GM06990 (cell line): Measurements from ENCODE around the gene MAPK8IP2.

Experiments
- DNase-seq: peaks from one replicate; pipeline ENCODE4 v3.0.0-alpha.2; 2011; ENCODE audit not compliant: insufficient read length; ENCODE audit errors: extremely low read depth
- H3K27me3 ChIP-seq: replicated peaks from 2 replicates; pipeline ENCODE4 v1.6.0; 2011; ENCODE audit warnings: low read length; ENCODE audit not compliant: control insufficient read depth, insufficient read depth
- H3K36me3 ChIP-seq: 2 replicates; pipeline ENCODE4 v1.5.1; 2011; ENCODE audit warnings: low read length; ENCODE audit not compliant: control insufficient read depth, insufficient read depth
- H3K4me3 ChIP-seq: replicated peaks from 2 replicates; pipeline ENCODE4 v1.5.1; 2011; ENCODE audit warnings: low read depth, mild to moderate bottlenecking, control low read depth, low read length
- TF ChIP-seq, protein P1 (sequence below): IDR thresholded peaks from 2 replicates; pipeline ENCODE4 v1.5.1; 2011; ENCODE audit warnings: low read length, control low read depth, mild to moderate bottlenecking, inconsistent platforms; ENCODE audit not compliant: insufficient read depth, poor library complexity, severe bottlenecking

Gene MAPK8IP2

DNA sequence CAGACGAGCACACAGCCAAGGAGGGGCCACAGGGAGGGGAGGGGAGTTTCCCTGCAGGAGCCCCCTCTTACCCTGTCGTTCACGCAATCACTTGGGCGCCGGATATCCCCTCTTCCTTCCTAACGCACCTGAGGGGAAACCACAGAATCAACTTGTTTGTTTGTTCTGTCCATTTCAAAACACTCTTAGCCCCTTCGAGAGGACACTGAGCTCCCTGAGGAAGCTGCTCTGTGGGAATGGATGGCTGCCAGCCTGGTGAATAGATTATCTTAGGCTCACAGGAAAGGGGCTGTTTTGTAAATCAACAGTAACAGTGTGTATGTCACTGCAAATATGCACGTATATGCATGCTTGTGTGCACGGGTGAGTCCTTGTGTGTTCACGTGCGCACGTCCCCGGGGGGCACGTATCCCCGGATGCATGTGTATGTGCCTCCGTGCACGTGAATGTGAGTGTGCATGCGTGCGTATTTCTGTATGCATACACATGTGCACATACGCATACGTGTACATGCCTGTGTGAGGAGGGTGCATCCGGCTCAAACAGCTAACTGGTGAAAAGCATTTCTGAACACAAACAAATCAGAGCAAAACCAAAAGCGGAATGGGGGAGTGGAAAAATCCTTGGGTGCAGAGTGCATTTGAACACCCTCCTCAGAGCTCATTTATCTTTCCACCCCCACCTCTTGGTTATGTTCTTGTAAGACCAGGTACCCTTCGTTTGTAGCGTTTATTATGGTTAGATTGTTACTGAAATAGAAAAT lies 20.2 kb downstream of the MAPK8IP2 start:
- Histone ChIP-seq H3K4me3 (peak overlapping the region; percentile 67), H3K36me3 (peaks cover 5% of the 10 kb centered on the region), H3K27me3 (no peaks in the 10 kb centered on the region)
- DNase-seq: peak; percentile 74
- TF ChIP-seq, protein P1, sequence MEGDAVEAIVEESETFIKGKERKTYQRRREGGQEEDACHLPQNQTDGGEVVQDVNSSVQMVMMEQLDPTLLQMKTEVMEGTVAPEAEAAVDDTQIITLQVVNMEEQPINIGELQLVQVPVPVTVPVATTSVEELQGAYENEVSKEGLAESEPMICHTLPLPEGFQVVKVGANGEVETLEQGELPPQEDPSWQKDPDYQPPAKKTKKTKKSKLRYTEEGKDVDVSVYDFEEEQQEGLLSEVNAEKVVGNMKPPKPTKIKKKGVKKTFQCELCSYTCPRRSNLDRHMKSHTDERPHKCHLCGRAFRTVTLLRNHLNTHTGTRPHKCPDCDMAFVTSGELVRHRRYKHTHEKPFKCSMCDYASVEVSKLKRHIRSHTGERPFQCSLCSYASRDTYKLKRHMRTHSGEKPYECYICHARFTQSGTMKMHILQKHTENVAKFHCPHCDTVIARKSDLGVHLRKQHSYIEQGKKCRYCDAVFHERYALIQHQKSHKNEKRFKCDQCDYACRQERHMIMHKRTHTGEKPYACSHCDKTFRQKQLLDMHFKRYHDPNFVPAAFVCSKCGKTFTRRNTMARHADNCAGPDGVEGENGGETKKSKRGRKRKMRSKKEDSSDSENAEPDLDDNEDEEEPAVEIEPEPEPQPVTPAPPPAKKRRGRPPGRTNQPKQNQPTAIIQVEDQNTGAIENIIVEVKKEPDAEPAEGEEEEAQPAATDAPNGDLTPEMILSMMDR: no peak

DNA sequence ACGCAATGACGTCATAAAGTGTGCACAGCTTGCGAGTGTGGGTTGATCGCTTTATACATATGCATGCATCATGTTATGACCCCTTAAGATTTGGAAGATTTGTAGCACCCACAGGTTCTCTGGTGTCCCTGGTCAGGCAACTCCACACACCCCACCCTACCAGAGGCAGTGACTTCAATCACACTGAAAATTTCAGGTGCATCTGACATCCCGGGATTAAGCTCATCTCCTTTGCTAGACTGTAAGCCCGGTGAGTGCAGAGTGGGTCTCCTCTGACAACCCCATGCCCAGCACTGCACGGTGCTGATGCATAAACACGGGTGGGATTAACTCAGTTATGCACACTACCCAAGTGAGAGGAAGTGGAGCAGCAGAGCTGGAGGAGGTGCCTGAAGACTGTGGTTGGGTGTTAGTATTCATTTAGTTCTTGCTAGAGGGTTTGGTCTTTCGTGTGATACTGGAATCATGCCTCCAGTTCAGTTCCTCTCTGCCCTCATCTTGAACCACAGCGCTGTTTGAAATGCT lies 20.8 kb downstream of the MAPK8IP2 start:
- H3K36me3 ChIP-seq: peaks cover 7% of the 10 kb centered on the region
- TF ChIP-seq, protein P1: no peak
- no peaks in the 10 kb centered on the region for H3K27me3 ChIP-seq
- DNase-seq: peak; percentile 69
- peak overlapping the region; percentile 67 for H3K4me3 ChIP-seq

DNA sequence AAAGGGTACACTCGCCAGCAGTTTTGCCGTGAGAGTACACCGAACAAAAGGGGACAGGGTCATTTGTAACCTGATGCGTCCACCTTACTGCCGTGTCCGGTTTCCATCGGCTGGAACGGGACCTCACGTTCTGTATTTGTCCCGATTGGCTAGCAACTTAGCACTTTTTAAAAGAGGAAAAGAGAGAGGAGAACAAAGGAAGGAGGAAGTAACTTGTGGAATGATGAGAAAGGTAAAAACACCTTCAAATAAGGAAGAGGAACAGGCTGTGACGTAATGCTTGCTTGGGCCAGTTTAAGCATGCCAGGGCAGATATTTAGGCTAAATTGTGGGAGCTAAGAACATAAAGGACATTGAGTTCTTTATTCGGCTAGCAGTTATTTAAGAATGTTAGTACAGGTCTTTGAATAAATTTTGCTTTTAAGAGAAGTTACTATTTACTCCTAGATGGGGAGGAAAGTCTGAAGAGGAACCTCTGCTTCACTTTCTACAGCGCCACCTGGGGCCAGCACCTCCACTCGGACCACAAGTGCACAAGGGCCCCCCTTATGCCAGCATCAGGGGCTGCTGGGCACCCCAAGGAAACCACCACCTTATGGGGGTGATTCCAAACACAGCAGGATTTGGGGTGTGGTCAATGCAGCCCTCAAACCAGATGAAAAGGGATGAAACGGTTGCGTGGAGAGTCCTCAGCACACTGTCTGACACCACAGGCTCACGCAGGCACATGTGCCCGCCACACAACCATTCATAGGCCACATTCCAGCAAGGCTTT lies 21.5 kb downstream of the MAPK8IP2 start:
- TF ChIP-seq, protein P1: peak; percentile 72
- DNase-seq: no peak
- H3K4me3 ChIP-seq: peak overlapping the region; percentile 67
- H3K27me3 ChIP-seq: no peaks in the 10 kb centered on the region
- peaks cover 7% of the 10 kb centered on the region for H3K36me3 ChIP-seq

DNA sequence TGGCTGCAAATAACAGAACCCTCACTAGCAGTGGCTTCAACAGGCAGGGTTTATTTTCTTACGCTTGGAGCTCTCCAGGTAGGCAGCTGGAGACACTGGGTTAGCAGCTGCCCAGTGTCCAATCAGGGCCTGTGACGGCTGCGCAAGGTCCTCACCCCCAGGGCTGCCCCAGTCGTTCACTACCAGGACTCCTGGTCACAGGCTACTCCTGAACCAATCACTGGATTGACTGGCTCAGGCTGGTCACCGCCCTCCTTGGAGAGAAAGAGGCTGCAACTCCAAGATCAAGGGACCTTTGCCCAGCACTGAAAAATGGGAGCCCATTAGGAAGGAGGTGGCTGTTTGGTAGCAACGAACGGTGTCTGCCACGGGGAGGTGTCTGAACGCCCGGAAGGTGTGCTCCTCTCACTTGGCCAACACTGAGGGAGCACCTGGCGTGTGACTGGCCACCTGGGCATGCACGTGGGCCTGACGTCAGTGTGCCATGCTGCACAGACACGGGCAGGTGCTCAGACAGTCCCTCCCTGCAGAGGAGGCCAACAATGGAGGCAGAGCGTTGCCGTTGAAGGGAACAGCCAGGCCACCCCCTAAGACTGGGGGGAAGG lies 22.2 kb downstream of the MAPK8IP2 start:
- TF ChIP-seq, protein P1: no peak
- peaks cover 7% of the 10 kb centered on the region for H3K36me3 ChIP-seq
- no peak overlapping the region for H3K4me3 ChIP-seq
- no peaks in the 10 kb centered on the region for H3K27me3 ChIP-seq
- DNase-seq: no peak

DNA sequence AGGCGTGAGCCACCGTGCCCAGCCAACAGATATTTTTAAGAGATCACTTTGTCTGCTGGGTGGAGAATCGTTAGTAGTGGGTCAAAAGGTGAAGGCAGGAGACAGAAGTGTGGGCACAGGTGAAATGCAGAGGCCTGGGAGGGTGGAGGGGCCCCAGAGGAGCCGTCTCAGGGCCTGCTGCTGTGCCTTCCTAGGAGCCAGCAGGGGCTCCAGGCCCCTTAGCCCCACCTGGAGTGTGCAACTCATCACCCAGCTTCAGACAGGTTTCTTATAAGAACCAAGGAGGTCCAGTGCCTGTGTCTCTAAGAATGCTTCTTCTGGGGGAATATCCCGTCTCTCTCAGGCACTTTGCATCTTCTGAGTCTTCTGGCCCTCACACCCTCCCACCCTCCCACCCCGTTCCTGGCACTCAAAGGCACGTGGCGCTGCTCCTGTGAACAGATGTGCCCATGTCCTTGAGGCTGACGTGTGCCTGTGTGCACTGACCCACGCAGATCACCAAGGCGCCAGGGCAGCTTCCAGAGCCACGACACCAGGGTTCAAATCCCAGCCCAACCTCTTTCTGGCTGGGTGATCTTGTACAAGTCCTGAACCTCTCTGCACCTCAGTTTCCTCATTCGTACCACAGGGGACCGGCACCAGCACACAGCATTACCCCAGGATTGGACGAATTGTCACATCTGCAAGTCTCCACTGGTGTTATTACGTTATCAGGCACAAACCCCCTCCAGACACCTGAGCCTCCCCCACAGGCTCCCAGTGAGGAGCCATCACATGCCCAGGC lies 23.9 kb downstream of the MAPK8IP2 start:
- H3K4me3 ChIP-seq: no peak overlapping the region
- TF ChIP-seq, protein P1: no peak
- no peaks in the 10 kb centered on the region for H3K27me3 ChIP-seq
- H3K36me3 ChIP-seq: peaks cover 7% of the 10 kb centered on the region
- no peak for DNase-seq
